ENCODE results near the gene CES5A. TPM values are rescaled to one million over a fixed set of nuclear protein-coding genes. Genes with fewer than 3 reads are reported as not detected.
"Not testable (repeated sequence)": the region's sequence is repeated elsewhere in the genome, so short reads cannot be mapped to it uniquely, and the experiment has no call there.

CES5A gene
- total and polyA plus RNA-seq, 11 donors = 0.10 to 0.51 (median 0.20) TPM; not detected in 8

DNA sequence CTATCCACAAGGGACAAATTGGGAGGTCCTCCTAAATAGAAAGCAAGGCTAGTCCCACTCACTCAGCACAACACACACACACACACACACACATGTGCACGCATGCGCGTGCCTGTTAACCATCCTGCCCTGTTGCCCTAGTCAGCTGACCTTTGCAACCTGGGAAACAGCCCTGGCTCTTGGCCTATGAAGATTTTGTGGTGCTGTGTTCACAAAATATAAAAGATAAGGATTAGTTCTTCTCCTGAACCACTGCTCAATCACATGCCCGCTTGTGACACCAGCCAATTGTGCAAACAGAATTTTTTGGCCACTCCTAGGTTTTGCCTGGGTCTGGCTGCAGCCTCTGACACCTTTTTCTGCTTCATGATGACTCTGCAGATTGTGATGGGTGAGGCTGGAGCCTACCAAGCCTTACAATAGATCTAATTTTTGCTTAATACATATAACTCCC lies 39.0 kb downstream of the CES5A start:
- intact Hi-C loops (cut with DNase I) = no loop called here
- 61 to 89% (median 81%) methylated on average over 4 of the region's 4 CpGs for WGBS, 4 donors
- no peaks in the 10 kb centered on the region for H3K36me3 ChIP-seq
- peak in 1 of 5 donors; percentile 34 for DNase-seq
- H3K4me1 ChIP-seq = peaks cover 0 to 29% (median 0%) of the 10 kb centered on the region in 12 donors
- ATAC-seq = peak in 1 of 4 donors; percentile 14
- no peak overlapping the region for H3K27ac ChIP-seq
- TF ChIP-seq CTCF (IDR thresholded peaks at IDR 0.05) (no peak), POLR2A (IDR thresholded peaks at IDR 0.05) (no peak)
- H3K27me3 ChIP-seq = no peaks in the 10 kb centered on the region
- no peak overlapping the region for H3K4me3 ChIP-seq
- H3K9me3 ChIP-seq = no peaks in the 10 kb centered on the region

GRCh38 chr16:55835581-55835980 lies 39.6 kb downstream of the CES5A start:
- no peaks in the 10 kb centered on the region for H3K9me3 ChIP-seq
- H3K4me3 ChIP-seq = no peak overlapping the region
- H3K27me3 ChIP-seq = no peaks in the 10 kb centered on the region
- peak in 2 of 4 donors; percentile 69 to 71 for ATAC-seq
- TF ChIP-seq CTCF (IDR thresholded peaks at IDR 0.05) (no peak), POLR2A (IDR thresholded peaks at IDR 0.05) (no peak)
- 21 to 42% (median 38%) methylated on average over 1 of the region's 1 CpG for WGBS, 4 donors
- peaks cover 0 to 29% (median 0%) of the 10 kb centered on the region in 12 donors for H3K4me1 ChIP-seq
- no peaks in the 10 kb centered on the region for H3K36me3 ChIP-seq
- no peak overlapping the region for H3K27ac ChIP-seq
- intact Hi-C loops (cut with DNase I) = no loop called here
- peak in 2 of 5 donors; percentile 18 to 64 for DNase-seq

DNA sequence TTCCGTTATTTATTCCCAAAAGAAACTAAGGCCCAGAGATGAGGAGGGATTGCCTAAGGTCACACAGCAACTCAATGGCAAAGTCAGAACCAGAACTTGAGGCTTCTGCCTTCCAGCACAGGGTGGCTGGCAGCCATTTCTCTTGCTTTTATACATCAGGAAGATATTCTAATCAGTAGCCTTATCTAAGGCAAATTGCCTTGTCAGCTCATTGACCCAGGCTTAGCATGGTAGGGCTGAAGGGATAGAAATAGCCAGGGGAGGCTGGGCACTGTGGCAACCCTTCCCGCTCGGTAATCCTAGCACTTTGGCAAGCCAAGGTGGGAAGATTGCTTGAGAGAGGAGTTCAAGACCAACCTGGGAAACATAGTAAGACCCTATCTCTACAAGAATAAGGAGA lies 40.0 kb downstream of the CES5A start:
- H3K36me3 ChIP-seq; intact Hi-C loops (cut with DNase I); H3K9me3 ChIP-seq; DNase-seq; ATAC-seq; H3K27me3 ChIP-seq; H3K27ac ChIP-seq; H3K4me3 ChIP-seq: not testable (repeated sequence)
- 80 to 89% (median 84%) methylated on average over 3 of the region's 3 CpGs for WGBS, 4 donors
- peaks cover 0 to 29% (median 0%) of the 10 kb centered on the region in 12 donors for H3K4me1 ChIP-seq

- H3K9me3 ChIP-seq = no peaks in the 10 kb centered on the region
- peaks cover 0 to 27% (median 0%) of the 10 kb centered on the region in 12 donors for H3K4me1 ChIP-seq
- no peak overlapping the region for H3K4me3 ChIP-seq
- no peaks in the 10 kb centered on the region for H3K36me3 ChIP-seq
- DNase-seq (no peak), ATAC-seq (no peak)
- H3K27ac ChIP-seq = no peak overlapping the region
- no peaks in the 10 kb centered on the region for H3K27me3 ChIP-seq
- TF ChIP-seq CTCF (IDR thresholded peaks at IDR 0.05) (no peak), POLR2A (IDR thresholded peaks at IDR 0.05) (no peak)
- WGBS, 4 donors = 74 to 83% (median 76%) methylated on average over 7 of the region's 7 CpGs
- intact Hi-C loops (cut with DNase I) = loop anchor here in 1 of 10 donors (5.0 kb wide), 1 partner anchor 72 kb away; no protein-coding TSS in a partner anchor
Measured at GRCh38 chr16:55834049-55834448, 41.1 kb downstream of the CES5A start.

All from heart left ventricle (tissue), 16 donors.